GM12878 (cell line): ENCODE measurements around the gene COL4A2.

ENCODE experiments used
- CTCF ChIP-seq, 3 experiments: IDR thresholded peaks in 2 of 3; conservative IDR thresholded peaks in 1 of 3; 2 replicates each; pipeline ENCODE4 v1.5.1; 2011; ENCODE audit warnings: low read depth in 3 of 3, low read length in 3 of 3, mild to moderate bottlenecking in 3 of 3, control low read depth in 2 of 3, moderate library complexity in 2 of 3, inconsistent platforms in 1 of 3, mixed read lengths in 1 of 3; ENCODE audit not compliant: control insufficient read depth in 2 of 3, insufficient read depth in 1 of 3; ENCODE audit errors: extremely low read depth in 1 of 3
- RAD21 ChIP-seq: IDR thresholded peaks from 2 replicates; pipeline ENCODE4 v1.6.1; 2011; ENCODE audit warnings: mild to moderate bottlenecking, low read depth, low read length, moderate library complexity; ENCODE audit not compliant: insufficient read depth
- RUNX3 ChIP-seq: IDR thresholded peaks from 2 replicates; pipeline ENCODE4 v1.6.1; 2012; ENCODE audit warnings: low read length, inconsistent platforms
- ZNF24 ChIP-seq: fragments of 450-650 bp; IDR thresholded peaks from 2 replicates; pipeline ENCODE4 v1.6.1; 2017; ENCODE audit warnings: antibody characterized with exemption, mild to moderate bottlenecking

GRCh38 chr13:110463871-110464510 lies 156.9 kb downstream of the COL4A2 start:
- TF ChIP-seq RUNX3 (peak; percentile 67), CTCF (IDR thresholded peaks at IDR 0.05 in 2 of 3, conservative IDR thresholded peaks at IDR 0.05 in 1 of 3; ENCODE audit: control insufficient read depth in 2 of 3, extremely low read depth in 1 of 3, insufficient read depth in 1 of 3, low read depth in 3 of 3, low read length in 3 of 3) (no peak), ZNF24 (no peak), RAD21 (no peak)
